ENCODE results near the gene SERP2. TPM values are rescaled to one million over a fixed set of nuclear protein-coding genes. Genes with fewer than 3 reads are reported as not detected.

Gene SERP2
- total RNA-seq, 3 donors from 2014 or later = 3.3 to 6.0 (median 5.8) TPM

DNA sequence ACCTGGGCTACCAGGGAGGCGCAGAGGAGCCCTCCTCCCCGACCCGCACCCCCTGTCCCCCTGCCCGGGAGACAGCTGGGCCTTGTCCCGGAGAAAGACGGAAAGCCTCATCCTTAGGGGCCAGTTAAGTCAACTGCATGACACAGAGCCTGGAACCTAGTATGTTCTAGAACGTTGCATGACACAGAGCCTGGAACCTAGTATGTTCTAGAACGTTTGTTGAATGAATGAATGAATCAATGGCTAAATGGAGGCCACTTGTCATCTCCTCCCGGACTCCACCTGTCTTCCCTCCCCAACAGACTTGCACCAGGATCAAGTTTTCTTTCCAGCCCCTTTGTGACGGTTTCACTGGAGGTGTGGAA is 706 bp downstream of the SERP2 start:
- ATAC-seq (peak; percentile 8), DNase-seq (no peak)
- peaks cover 8% of the 10 kb centered on the region for H3K4me1 ChIP-seq (ENCODE audit: low read depth)

DNA sequence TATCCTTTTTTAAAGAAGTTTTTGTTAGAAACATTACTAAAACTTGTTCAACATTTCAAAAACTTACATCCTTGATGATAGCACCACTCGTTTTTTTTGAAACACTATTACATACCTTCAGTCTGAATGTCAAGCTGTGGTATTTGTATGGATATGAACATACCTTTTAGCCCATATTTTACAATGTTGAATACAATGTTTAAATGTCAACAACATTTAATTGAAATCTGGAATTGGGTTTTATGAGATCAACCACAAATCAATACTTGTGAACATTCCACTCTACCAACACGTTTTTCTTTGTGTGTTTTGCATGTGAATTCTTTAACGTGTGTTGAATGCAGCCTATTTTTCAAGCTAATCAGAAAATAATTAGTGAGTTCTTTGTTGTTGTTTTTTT is 4.7 kb downstream of the SERP2 start:
- no peak for DNase-seq
- ATAC-seq = no peak
- intact Hi-C loops (cut with DNase I, micrococcal nuclease) = no loop called here
- TF ChIP-seq CTCF (IDR thresholded peaks at IDR 0.05) = no peak
- H3K4me1 ChIP-seq (ENCODE audit: low read depth) = peaks cover 6% of the 10 kb centered on the region
- no peak overlapping the region for H3K4me3 ChIP-seq
- no peaks in the 10 kb centered on the region for H3K36me3 ChIP-seq (ENCODE audit: low read depth)
- H3K9me3 ChIP-seq = no peaks in the 10 kb centered on the region

More for the DNA sequence above, 706 bp downstream of the SERP2 start:
- no peak for TF ChIP-seq CTCF (IDR thresholded peaks at IDR 0.05)
- Histone ChIP-seq H3K4me3 (no peak overlapping the region), H3K9me3 (no peaks in the 10 kb centered on the region), H3K36me3 (ENCODE audit: low read depth) (no peaks in the 10 kb centered on the region)
- intact Hi-C loops (cut with DNase I, micrococcal nuclease) = no loop called here

- Histone ChIP-seq H3K9me3 (no peaks in the 10 kb centered on the region), H3K4me1 (ENCODE audit: low read depth) (peaks cover 6% of the 10 kb centered on the region), H3K4me3 (no peak overlapping the region), H3K36me3 (ENCODE audit: low read depth) (no peaks in the 10 kb centered on the region)
- DNase-seq (peak in 1 of 3 donors; percentile 51), ATAC-seq (peak; percentile 91)
- intact Hi-C loops (cut with DNase I, micrococcal nuclease) = no loop called here
- TF ChIP-seq CTCF (IDR thresholded peaks at IDR 0.05) = no peak
These were observed 6.3 kb downstream of the SERP2 start for GRCh38 chr13:44379885-44380284.

DNA sequence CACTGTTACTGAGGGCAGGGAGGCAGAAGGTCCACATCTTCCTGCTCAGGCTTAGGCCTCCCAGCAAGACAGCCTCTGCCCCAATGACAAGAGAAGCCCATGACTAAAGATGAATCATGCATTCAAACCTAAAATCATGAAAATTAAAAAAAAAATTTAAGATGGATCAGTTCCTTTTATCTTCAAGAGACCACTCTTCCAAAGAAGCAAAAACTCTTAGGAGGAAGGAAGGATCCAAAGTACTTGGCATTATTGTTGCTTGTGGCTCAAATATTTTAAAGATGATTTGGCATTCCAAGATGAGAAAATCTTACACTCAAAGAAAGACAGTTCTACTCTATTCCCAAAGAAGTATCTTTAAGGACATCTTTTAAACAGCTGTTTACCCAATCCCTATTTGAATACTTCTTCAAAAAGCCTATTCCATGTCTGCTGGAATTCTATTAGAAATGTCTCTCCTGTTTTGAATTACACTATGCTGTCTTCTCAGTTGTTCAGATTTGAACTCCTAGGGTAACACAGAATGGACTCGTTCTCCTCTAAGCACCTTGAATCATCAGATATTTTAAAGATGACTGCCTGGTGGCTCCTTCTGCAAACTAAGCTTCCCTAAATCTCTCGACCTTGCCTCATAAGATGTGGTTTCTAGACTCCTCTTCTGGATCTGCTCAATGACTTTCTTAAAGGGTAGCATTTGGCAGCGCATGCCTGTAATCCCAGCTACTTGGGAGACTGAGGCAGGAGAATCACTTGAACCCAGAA is 7.0 kb downstream of the SERP2 start:
- no peak for ATAC-seq

GRCh38 chr13:44382635-44383145 is 9.1 kb downstream of the SERP2 start:
- Histone ChIP-seq H3K36me3 (ENCODE audit: low read depth) (no peaks in the 10 kb centered on the region), H3K9me3 (no peaks in the 10 kb centered on the region), H3K4me3 (no peak overlapping the region), H3K4me1 (ENCODE audit: low read depth) (peaks cover 6% of the 10 kb centered on the region)
- intact Hi-C loops (cut with DNase I, micrococcal nuclease) = no loop called here
- TF ChIP-seq CTCF (IDR thresholded peaks at IDR 0.05) = no peak
- DNase-seq (peak; percentile 63 to 73 (median 67)), ATAC-seq (peak; percentile 80)

More for the DNA sequence above, 7.0 kb downstream of the SERP2 start:
- intact Hi-C loops (cut with DNase I, micrococcal nuclease) = no loop called here
- Histone ChIP-seq H3K4me1 (ENCODE audit: low read depth) (peaks cover 6% of the 10 kb centered on the region), H3K36me3 (ENCODE audit: low read depth) (no peaks in the 10 kb centered on the region), H3K4me3 (no peak overlapping the region), H3K9me3 (no peaks in the 10 kb centered on the region)
- no peak for TF ChIP-seq CTCF (IDR thresholded peaks at IDR 0.05)
- no peak for DNase-seq

All from mucosa of descending colon (tissue), 3 donors.